Mammary epithelial cell (primary cell): ENCODE measurements around the gene CRYBG2.

ENCODE experiments used
- EZH2 ChIP-seq: IDR thresholded peaks from 2 replicates; pipeline ENCODE4 v1.6.1; 2012; ENCODE audit warnings: low read length, inconsistent platforms, borderline replicate concordance
- TF ChIP-seq, protein P1 (sequence below), 2 donors: IDR thresholded peaks in 1 of 2; conservative IDR thresholded peaks in 1 of 2; 2 replicates each; pipeline ENCODE4 v1.5.1; 2011 to 2012; ENCODE audit warnings: inconsistent platforms in 2 of 2, low read length in 2 of 2, mild to moderate bottlenecking in 2 of 2, control low read depth in 1 of 2, low read depth in 1 of 2; ENCODE audit not compliant: insufficient read depth in 1 of 2; ENCODE audit errors: extremely low read depth in 1 of 2

DNA sequence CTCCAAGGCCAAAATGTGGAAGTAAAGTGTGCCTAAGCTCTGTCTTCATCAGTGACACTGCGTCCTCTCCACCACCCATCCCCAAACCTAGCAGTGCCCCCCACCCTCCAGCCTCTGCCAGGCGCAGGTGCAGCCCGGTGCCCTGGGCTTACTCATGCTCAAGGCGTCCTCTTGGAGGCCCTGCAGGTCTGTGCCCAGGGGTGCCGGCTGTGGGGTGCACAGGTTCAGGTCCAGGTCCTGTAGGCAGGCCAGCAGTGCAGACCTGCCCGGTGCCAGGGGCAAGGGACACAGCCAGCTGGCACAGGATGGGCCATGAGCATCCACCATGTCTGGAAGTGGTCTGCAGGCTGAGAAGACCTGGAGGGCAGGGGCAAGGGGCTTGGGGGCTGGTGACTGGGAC lies 13.5 kb upstream of the CRYBG2 start:
- TF ChIP-seq, protein P1, sequence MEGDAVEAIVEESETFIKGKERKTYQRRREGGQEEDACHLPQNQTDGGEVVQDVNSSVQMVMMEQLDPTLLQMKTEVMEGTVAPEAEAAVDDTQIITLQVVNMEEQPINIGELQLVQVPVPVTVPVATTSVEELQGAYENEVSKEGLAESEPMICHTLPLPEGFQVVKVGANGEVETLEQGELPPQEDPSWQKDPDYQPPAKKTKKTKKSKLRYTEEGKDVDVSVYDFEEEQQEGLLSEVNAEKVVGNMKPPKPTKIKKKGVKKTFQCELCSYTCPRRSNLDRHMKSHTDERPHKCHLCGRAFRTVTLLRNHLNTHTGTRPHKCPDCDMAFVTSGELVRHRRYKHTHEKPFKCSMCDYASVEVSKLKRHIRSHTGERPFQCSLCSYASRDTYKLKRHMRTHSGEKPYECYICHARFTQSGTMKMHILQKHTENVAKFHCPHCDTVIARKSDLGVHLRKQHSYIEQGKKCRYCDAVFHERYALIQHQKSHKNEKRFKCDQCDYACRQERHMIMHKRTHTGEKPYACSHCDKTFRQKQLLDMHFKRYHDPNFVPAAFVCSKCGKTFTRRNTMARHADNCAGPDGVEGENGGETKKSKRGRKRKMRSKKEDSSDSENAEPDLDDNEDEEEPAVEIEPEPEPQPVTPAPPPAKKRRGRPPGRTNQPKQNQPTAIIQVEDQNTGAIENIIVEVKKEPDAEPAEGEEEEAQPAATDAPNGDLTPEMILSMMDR (conservative IDR thresholded peaks at IDR 0.05 in 1 of 2, IDR thresholded peaks at IDR 0.05 in 1 of 2; ENCODE audit: extremely low read depth in 1 of 2, insufficient read depth in 1 of 2, low read depth in 1 of 2, low read length in 2 of 2): no peak
- TF ChIP-seq EZH2: no peak
